Stimulated activated CD8-positive, alpha-beta memory T cell treated with anti-CD3 and anti-CD28 coated beads, Interleukin-12 subunit alpha, Interleukin-12 subunit beta, amount 100 ng/mL, for 4 hours (primary cell): ENCODE data around the gene PDE2A.
"Not testable (repeated sequence)": the region's sequence is repeated elsewhere in the genome, so short reads cannot be mapped to it uniquely, and the experiment has no call there.

ENCODE experiments used
- DNase-seq: peaks from one replicate; pipeline ENCODE4 v3.0.0-alpha.2; 2020; ENCODE audit warnings: low read depth

The PDE2A gene

GRCh38 chr11:72575533-72576242, 98.5 kb downstream of the PDE2A start:
- no peak for DNase-seq

GRCh38 chr11:72574548-72575460, 99.4 kb downstream of the PDE2A start:
- DNase-seq, result no peak

GRCh38 chr11:72573855-72574445, 100.3 kb downstream of the PDE2A start:
- DNase-seq, result no peak

GRCh38 chr11:72573072-72573854, 101.0 kb downstream of the PDE2A start:
- no peak for DNase-seq

- DNase-seq, result not testable (repeated sequence)
Observed at GRCh38 chr11:72572540-72572939, 101.7 kb downstream of the PDE2A start.

DNA sequence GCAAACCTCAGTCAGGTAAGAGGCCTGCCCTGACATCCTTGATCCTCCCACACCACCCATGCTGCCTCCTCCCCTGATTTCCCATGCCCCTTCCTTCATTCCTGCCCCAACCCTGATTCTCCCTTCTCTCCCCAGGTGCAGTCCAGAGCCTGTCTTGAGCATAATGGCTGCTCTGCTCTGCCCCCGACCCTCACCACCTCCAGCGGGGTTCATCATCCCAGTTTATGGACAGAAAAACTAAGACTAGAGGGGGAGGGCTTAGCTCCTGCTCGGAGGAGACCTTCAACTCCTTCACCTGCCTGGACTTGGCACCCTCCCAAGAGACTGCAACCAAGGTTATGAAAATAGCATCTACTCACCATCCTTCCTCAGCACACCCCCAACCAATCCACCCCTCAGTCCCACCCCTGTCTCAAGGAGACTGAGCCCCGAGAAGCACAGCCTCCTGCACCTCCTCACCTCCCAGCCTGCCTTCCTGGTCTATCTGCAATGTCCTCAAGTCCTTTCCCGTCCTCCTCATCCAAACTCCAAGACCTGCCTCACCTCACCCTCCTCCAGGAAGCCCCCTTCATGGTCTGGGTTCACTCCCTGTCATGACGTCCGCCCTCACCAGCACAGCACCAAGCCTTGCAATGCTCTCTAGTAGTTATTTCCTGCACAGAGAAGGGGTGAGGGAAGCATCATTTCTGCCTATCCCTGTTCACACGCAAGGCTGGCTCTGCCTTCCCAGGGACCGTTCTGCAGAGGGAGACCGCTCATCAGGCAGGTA, 103.1 kb downstream of the PDE2A start:
- no peak for DNase-seq

- no peak for DNase-seq
Observed at GRCh38 chr11:72569966-72570892, 104.0 kb downstream of the PDE2A start.

GRCh38 chr11:72568861-72569260, 105.4 kb downstream of the PDE2A start:
- DNase-seq, result no peak

GRCh38 chr11:72562431-72562830, 111.8 kb downstream of the PDE2A start:
- no peak for DNase-seq

DNA sequence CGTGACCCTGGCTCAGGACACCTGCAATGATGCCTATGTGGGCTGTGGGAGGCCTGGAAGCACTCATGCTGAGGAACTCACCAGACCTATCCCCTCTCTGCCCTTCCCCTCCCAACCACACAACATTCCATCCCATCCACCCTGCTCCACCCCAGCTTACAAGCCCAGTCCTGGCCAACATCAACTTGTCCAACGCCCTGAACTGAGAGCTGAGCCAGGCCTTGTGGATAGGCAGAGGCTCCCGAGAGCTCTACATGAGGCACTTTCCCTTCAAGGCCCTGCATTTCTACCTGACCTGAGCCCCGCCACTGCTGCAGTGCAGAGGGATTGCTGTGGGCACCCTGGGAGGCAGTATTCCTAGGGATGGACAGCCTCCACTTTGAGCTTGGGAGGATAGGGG, 112.4 kb downstream of the PDE2A start:
- DNase-seq, result no peak

DNA sequence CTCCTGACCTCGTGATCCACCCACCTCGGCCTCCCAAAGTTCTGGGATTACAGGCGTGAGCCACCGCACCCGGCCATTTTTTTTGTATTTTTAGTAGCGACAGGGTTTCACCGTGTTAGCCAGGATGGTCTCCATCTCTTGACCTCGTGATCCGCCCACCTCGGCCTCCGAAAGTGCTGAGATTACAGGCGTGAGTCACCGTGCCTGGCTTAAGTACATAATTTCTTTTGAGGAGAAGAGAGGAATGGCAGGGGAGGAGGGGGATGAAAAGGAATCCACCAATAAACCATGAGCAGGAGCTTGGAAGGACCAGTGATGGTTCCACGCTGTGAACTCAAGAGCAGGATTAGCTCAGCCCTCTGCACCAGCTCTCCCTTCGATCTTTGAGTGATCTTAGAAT, 113.4 kb downstream of the PDE2A start:
- not testable (repeated sequence) for DNase-seq

DNA sequence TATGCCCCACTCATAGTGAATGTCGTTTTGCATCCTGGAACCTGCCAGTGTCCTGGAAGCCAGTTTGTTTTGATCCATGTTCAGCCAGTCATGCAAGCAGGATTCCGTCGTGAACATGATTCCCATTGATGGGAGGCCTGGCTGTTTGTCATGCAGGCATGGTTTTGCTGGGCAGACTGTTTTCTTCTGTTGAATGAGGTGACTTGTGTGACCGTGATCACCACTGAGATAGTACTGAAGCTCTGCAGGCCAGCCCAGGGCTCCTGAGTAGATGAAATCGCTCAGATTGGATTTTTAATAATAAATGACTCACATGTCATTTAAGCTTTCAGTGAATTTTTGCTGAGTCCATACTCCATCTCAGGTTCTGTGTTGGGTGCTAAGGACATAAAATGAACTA, 117.8 kb downstream of the PDE2A start:
- no peak for DNase-seq

- not testable (repeated sequence) for DNase-seq
Observed at GRCh38 chr11:72555014-72555522, 119.2 kb downstream of the PDE2A start.

GRCh38 chr11:72553706-72554105, 120.5 kb downstream of the PDE2A start:
- DNase-seq, result no peak

- no peak for DNase-seq
Observed at GRCh38 chr11:72552399-72552910, 121.8 kb downstream of the PDE2A start.

- DNase-seq, result no peak
Observed at GRCh38 chr11:72551571-72551970, 122.7 kb downstream of the PDE2A start.

DNA sequence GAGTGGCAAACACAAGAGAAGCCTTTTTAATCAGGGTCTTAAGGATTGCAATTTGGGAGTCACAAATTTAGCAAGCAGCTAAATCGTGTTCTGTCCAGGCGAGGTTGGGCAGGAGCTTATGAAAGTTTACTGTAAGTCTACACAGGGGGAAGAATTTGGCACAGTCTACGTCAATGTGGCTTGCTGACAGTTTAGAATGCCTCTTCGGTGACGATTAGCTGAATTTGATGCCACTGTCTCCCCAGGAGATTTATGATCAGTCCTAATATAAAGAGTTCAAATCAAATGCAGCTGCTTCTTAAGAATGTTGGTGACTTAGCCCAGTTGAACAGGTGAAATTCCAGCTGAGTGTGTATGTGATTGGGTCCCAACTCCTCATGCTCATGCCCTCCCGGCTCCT, 125.8 kb downstream of the PDE2A start:
- no peak for DNase-seq

DNA sequence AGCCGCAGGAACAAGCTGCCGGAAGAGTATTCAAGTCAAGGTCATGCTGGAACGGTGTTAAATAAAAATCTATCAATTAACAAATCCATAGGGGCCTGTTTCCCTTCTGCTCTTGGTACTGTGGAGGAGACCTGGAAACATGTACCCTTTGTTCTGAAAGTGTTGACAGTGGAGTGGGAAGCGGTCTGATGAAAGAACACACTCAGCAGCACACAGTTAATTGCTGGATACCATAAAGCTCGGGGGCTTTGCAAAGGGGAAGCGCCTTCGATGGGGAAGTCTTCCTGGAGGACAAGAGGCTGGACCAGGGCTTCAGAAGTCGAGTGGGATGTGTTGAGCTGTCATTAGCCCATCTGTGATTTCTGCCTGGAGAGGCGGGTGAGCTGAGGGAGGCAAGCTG, 127.4 kb downstream of the PDE2A start:
- DNase-seq, result no peak

GRCh38 chr11:72544589-72544988, 129.6 kb downstream of the PDE2A start:
- DNase-seq, result no peak
